NCI-H69 (cell line): Measurements from ENCODE around the gene NXPE3.
A peak's percentile ranks its signal among the peaks of the same experiment; 100 is the strongest.
"Not testable (repeated sequence)": the region's sequence is repeated elsewhere in the genome, so short reads cannot be mapped to it uniquely, and the experiment has no call there.

Experiments used
- DNase-seq: peaks from one replicate; lab custom pipeline; 2025; lab: John Stamatoyannopoulos, UW

Gene NXPE3

DNA sequence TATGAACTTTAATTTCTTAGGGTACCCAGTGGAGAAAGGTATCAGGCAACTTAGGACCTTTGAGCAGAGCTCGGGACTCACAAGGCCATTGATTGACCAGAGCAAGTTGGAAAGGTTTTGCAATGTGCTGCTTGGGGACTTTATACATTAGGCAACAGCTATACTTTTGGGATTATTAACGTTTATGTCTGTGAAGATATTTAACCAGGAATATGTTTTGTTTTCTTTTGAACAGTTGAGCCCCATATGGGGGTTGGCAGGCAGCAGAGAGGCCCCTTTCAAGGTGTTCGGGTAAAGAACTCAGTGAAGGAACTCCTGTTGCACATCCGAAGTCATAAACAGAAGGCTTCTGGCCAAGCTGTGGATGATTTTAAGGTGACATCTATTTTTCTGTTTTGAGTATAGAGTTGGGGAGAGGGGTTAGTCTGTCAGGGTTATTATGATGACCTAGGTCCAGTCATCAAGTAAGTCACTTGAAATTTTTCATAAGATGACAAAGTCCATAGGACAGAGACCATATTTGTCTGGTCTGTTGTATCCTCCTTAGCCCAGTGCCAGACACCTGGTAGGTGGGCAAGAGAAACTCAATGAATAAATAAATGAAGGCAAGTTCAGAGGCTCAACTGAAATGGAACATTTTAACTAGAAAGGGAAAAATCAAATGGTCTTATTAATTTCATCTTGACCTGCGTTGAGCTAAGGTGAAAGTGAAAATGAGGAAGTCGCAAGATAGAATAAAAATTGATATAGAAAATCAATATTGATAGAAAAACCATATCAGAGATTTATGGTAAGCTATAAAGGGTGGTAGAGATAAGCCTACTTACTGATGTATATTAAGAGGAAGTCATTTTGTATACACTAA lies 73.1 kb downstream of the NXPE3 start:
- DNase-seq = no peak

DNA sequence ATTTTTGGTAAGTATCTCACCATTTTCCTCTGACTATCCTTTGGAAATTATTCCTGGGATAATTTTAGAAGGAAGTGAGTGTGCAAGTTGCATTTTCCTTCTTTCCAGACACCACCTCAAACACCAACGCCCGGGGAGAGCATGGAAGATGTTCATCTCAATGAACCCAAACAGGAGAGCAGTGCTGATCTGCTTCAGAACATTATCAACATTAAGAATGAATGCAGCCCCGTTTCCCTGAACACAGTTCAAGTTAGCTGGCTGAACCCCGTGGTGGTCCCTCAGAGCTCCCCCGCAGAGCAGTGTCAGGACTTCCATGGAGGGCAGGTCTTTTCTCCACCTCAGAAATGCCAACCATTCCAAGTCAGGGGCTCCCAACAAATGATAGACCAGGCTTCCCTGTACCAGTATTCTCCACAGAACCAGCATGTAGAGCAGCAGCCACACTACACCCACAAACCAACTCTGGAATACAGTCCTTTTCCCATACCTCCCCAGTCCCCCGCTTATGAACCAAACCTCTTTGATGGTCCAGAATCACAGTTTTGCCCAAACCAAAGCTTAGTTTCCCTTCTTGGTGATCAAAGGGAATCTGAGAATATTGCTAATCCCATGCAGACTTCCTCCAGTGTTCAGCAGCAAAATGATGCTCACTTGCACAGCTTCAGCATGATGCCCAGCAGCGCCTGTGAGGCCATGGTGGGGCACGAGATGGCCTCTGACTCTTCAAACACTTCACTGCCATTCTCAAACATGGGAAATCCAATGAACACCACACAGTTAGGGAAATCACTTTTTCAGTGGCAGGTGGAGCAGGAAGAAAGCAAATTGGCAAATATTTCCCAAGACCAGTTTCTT lies 74.2 kb downstream of the NXPE3 start:
- no peak for DNase-seq

DNA sequence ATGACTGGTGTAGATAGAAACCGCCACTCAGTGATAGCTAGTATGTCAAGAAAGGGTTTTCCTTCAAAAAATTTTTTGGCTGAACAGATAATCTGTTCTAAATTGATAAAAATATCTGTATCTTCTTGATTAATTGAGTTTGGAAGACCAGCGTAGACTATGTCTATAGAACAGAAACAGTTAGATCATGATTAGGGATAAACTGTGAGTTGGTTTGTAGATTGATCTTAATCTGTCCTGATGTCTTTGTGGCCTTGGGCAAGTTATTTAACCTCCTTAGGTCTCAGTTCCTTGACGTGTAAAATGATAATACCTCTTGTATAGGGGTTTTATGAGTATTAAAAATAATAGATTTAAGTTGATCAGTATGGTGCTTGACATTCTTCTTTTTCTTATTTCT lies 75.0 kb downstream of the NXPE3 start:
- no peak for DNase-seq

DNA sequence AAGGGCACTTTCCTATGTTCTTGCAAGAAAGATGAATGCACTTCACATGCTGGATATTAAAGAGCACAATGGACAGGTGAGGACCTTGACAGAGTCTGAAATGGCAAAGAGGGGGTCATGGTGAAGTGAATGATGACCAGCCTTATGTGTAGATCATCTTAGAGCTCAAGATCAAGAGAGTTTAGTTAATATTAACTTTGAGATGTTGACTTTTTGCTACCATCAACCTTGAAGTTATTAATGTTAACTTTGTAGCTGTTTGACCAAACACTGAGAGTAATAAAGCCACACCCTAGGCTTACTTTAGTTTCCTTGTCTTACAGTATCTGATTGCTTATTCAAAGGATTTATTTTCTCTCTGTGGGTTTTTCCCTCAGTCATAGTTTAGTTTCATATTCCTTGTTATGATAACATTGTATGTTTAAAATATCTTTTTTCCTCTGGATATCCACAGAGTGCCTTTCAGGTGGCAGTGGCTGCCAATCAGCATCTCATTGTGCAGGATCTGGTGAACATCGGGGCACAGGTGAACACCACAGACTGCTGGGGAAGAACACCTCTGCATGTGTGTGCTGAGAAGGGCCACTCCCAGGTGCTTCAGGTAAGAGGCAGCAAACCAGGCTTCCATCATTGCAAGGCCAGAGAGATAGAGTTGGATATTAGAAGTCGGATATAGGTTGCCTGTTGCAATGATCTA lies 75.7 kb downstream of the NXPE3 start:
- no peak for DNase-seq

DNA sequence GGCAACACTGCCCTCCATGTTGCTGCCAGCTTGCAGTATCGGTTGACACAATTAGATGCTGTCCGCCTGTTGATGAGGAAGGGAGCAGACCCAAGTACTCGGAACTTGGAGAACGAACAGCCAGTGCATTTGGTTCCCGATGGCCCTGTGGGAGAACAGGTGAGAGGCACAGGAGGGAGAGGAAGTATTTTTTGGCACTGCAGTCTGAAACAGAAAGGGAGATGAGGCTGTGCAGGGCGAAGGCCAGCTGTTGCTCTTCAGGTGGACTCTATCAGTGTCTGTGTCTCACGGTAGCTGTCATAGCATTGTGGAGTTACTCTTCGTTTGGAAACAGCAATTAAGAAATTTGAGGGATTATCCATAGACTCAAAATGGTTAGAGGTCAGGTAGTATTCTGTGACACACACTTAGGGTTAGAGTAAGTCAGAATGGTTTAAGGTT lies 78.3 kb downstream of the NXPE3 start:
- no peak for DNase-seq

DNA sequence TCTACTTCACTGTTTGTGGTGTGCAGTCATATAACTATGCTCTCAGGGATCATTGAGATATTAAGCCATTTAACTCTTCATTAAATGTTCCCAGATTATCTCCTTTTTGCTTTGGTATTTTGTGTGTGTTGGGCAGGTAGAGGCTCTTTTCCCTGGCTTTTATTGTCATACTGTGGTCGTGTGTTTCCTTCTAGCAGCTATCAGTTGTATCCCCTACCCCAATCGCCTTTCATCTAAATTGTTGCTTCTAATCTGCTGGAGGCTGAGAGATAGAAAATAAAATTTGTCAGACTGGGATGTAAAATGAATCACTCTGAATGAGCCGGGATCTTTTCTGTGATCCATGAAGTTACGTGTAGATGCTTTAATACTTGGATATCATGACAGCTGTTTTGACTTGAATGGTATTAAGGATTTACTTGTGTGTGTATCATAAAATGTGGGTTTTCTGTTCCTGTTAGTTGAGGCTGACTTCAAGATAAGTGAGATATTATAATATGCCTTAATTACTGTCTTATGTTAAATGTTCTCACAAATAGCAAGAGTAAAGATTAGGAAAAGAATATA lies 79.5 kb downstream of the NXPE3 start:
- no peak for DNase-seq

DNA sequence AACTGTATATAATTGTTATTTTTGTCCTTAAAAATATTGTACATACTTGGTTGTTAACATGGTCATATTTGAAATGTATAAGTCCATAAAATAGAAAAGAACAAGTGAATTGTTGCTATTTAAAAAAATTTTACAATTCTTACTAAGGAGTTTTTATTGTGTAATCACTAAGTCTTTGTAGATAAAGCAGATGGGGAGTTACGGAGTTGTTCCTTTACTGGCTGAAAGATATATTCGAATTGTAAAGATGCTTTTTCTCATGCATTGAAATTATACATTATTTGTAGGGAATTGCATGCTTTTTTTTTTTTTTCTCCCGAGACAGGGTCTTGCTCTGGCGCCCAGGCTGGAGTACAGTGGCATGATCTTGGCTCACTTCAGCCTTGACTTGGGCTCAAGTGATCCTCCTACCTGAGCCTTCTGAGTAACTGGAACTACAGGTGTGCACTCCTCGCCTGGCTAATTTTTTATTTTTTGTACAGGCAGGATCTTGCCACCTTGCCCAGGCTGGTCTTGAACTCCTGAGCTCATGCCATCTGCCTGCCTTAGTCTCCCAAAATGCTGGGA lies 81.0 kb downstream of the NXPE3 start:
- no peak for DNase-seq

DNA sequence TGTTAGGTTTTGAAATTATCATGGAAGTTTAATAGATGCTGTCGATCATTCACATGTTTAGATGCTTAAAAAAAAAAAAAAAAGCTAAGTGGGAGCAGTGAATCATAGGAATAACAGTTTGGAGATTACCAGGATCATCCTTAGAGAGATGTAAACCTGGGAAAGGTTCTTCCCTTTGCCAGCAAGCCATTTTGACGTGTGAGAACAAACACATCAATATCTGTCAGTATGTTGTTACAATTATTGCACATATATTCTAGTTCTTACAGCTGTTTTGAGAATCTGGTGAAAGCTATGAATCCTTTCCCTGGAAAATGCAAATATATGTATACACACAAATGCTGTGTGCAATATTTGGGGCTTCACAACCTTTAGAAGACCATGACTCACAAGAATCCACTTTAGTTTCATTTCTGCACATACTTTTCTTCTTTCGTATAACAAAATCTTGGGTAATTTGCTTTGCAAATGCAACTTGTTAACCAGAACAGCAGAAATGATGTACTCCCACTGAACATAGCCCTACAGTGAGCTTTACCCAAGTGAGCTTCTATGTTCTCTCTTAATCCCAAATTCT lies 82.3 kb downstream of the NXPE3 start:
- no peak for DNase-seq

DNA sequence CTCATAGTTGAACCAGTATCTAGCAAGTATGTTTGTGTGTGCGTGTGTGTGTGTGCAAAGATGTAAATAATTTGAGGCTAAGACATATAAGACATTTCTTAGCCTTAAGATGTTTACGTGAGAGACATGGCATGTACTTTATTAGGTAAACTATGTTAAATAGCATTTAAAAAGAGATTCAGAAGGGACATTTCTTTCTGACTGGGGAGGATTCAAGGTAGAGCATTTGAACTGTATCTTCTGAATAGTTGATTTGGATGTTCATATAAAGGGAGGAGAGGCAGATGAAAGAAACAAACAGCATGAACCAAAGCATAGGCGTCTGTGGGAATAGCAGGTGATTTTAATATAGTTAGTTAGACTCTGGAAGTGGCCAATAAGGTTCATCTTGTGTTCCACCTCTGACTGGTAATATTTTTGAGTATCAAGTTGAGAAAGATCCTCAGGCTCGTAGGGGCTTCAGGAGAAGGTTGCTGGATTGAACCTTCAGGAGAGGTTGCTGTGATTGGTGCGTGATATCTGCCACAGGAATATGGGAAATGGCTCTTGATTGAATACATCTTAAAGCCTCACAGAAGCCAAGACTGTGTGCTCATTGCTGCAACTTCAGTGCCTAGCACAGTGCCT lies 82.9 kb downstream of the NXPE3 start:
- DNase-seq = no peak

DNA sequence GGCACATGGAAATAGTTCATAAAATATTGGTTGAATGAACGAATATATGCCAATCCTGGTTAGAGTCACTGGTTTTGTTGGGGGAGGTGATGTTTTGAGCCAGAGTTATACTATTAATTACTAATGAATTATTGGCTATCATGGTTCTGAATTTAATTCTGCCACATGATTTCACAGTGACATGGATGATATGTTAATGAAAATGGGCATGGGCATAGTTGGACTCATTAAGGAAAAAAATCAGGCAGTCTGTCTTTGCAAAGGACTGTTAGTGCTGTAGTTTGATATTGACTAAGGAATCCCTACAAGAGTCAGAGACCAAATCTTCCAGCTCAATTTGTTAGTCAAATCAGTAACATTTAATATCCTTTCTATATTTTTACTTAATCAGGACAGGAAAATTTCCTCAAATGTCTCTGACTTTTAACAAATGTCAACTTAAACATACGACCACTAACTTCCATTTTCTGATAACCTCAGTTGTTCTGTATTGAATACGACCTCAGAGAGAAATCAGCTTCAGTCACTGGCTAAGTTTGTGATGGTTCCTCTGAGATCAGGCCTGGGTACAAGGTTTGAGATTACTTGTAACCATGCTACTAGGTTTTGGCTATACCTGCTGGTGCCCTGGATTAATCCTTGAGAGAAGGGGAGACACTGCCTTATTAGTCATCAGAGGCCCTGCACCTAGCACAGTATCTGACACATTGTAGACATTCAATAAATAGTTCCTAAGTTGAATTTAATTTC lies 83.6 kb downstream of the NXPE3 start:
- no peak for DNase-seq

DNA sequence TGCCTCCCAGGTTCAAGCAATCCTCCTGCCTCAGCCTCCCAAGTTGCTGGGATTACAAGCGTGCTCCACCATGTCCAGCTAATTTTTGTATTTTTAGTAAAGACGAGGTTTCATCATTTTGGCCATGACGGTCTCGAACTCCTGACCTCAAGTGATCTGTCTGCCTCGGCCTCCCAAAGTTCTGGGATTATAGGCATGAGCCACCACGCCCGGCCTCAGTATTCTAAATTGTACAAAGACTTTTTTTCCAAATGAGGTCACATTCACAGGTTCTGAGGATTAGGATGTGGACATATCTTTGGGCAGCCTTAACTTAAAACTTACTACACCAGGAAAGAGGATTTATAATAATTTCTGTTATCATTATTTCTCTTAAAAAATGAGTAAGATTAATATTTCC lies 85.9 kb downstream of the NXPE3 start:
- DNase-seq = not testable (repeated sequence)

DNA sequence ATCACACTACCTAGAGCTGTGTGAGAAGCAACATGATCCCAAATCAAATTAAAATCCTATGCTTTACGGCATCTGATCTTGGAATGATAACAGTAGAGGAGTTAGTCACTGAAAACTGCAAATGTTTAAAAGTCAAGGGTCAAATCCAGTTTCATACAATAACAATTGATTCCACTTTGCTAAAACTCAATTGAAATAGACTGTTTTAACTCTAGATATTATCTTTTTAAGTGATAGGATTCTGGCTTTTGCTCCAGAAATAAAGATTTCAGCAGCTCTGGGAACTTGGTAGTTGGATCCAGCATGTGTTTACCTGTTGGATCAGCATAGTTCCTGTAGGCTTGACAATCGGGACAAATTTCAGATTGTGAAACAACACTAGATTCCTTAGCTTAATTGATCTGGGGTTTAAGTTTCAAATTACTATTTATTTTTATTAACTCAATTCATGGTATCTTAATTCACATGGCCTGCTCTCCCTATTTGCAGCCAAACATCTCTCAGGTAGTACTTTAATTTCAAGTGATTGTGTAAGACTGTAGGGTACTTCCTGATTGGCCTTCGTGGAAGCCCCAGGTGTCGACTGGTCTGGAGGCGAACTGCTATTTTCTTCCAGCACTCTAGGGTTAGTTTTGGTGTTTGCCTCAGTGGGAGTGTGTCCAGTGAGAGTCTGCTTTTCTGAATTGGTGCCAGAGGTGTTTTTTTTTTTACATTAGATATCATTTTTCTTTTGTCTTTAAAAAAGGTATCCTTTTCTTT lies 86.9 kb downstream of the NXPE3 start:
- peak; percentile 4 for DNase-seq

DNA sequence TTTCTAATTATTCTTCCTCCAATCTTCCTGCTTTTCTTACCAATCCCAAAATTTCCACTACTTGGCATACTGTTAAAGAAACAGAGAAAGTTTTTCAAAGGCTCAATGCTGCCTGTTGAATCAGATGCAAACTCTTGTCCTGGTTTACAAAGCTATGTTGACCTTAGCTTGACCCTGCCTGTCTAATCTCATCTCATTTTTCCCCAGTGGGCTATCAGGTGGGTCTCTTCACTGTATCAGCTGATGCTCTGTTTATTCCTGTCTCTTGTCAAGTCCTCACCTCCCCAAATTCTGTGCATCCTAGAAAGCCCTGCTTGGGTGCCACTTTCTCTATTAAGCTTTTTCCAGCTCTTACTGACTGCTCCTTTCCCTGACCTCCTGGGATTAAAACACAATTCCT lies 88.5 kb downstream of the NXPE3 start:
- no peak for DNase-seq

DNA sequence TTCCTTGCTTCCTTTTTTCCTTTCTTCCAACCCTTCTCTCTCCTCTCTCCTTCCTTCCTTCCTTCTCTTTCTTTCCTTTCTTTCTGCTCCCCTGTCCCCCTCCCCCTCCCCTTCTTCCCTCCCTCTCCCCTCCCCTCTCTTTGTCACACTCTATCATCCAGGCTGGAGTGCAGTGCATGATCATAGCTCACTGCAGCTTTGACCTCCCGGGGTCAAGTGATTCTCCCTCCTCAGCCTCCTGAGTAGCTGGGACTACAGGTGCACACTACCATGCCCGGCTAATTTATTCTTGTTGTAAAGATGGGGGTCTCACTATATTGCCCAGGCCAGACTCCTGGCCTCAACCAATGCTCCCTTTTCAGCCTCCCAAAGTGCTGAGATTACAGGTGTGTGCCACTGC lies 89.0 kb downstream of the NXPE3 start:
- no peak for DNase-seq

DNA sequence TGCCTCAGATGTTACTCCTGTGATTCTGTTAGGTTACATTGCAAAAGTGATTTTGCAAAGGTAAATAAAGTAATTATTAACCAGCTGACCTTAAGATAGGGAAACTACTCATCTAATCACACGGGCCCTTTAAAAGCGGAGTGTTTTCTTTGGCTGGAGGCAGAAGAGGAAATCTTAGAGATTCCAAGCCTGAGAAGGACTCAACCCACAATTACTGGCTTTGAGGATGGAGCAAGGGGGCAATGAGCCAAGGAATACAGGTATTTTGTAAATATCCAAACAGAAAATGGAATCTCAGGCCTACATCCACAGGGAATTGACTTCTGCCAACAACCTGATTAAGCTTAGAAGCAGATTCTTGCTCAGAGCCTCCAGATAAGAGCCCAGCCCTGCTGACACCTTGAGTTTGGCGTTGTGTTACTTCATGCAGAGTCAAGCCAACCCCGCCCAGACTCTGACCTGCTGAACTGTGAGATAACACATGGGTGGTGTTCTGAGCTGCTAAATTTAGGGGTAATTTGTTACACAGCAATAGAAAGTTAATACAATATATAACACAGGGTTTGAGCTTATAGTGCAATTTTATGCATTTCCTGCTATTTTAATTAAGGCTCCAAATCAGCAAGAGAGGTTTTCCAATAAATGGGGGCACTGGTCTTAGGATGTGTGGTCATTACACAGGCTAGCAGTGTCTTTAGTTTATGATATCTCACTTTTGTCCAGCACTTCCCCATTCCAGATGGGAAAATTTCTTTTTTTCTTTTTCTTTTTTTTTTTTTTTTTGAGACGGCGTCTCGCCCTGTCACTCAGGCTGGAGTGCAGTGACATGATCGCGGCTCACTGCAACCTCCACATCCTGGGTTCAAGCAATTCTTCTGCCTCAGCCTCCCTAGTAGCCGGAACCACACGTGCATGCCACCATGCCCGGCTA lies 89.8 kb downstream of the NXPE3 start:
- no peak for DNase-seq

DNA sequence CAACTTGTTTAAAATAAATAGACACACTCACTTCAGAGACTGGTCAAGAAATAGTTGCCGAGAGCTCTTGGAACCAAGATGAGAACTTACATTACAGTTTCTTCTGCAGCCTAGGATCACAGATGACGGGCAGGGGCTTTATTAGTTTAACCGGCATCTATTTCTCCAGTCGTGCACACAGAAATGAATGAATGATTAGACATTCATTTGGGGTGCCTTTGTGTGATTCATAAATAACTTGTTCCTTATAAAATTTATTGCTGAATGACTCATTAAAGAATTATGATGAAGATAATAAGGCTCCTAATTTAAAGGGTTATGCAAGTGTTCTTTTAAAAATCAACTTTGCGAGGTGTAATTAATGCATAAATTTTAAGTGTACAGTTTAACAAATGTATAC lies 91.1 kb downstream of the NXPE3 start:
- no peak for DNase-seq

DNA sequence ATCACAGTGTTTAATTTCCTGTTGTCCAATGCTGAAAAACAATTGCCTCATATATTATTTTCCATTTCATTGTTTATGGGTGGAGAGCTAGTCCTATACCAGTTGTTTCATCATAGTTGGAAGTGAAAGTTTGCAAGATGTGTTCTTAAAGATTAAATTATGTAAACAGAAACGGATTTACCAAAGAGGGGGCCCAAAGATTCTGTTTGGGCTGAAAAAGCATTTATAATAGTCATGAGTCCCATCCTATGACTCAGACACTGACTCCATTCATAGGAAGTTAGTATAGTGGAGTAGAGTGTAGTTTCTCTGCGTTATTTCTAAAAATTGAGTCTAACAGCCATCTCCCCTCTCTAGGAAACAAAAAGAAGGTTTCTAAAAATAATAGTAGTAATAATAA lies 94.6 kb downstream of the NXPE3 start:
- DNase-seq = no peak

DNA sequence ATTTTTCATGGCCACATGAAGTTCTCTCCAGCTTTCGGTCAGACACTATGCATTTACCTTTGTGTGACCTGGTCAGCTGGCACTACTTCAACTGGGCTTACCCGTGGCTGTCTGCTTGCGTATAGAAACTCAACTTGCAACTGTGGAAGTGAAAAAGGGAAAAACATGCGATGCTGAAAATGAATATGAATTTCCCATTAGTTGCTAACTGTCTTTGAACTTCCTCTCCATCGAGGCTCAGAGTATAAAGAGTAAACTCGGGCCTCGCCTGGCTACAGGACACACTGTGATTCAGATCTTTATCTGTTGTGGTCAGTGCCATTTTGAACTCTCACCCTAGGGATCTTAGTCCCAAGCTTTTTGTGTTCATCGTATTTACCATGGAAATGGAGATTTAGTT lies 97.1 kb downstream of the NXPE3 start:
- DNase-seq = no peak
